Measurements from ENCODE around the gene FBXO41.
A peak's percentile ranks its signal among the peaks of the same experiment; 100 is the strongest.

FBXO41 gene, protein sequence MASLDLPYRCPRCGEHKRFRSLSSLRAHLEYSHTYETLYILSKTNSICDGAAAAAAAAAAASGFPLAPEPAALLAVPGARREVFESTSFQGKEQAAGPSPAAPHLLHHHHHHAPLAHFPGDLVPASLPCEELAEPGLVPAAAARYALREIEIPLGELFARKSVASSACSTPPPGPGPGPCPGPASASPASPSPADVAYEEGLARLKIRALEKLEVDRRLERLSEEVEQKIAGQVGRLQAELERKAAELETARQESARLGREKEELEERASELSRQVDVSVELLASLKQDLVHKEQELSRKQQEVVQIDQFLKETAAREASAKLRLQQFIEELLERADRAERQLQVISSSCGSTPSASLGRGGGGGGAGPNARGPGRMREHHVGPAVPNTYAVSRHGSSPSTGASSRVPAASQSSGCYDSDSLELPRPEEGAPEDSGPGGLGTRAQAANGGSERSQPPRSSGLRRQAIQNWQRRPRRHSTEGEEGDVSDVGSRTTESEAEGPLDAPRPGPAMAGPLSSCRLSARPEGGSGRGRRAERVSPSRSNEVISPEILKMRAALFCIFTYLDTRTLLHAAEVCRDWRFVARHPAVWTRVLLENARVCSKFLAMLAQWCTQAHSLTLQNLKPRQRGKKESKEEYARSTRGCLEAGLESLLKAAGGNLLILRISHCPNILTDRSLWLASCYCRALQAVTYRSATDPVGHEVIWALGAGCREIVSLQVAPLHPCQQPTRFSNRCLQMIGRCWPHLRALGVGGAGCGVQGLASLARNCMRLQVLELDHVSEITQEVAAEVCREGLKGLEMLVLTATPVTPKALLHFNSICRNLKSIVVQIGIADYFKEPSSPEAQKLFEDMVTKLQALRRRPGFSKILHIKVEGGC

GRCh38 chr2:73284296-73285158, at the start of gene FBXO41:
TSS of gene FBXO41 (minus strand) at chr2:73284478. CDS start at chr2:73269630, 14,848 bp downstream.
- DNase-seq, result peak; percentile 62

DNA sequence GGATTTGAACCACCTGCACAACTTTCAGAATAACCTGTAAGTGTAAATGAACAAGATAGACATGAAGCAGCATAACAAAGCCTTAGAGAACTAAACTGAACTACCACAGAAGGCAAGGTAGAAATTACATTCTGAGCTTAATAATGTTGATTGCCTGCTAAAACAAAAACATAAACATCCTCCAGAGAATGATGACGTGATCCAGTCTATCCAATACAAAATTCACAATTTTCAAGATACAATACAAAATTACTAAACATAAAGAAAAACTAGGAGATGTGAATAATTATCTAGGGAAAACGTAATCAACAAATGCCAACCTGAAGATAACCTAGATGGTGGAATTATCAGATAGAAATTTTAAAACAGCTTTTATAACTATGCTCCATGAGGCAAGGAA, 49.8 kb upstream of the FBXO41 start:
- no peak for DNase-seq

DNA sequence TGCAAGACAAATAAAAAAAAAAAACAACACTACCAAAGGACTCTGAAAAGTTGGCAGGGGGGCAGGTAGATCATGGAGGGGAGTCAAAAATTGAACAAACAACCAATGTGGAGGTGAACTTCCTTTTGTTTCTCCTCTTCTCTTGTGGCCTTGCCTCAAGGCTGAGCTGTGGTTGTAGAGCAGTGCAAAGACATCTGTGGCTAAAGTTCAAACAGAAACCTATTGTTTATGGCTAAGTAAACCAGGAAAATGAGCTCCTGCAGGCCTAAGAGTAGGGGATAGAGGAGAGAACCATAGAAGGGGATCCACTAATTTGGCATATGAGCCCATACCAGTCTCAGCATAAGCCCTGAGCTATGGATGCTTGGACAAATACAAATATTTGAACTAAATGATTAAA, 49.3 kb upstream of the FBXO41 start:
- DNase-seq, result no peak

- no peak for DNase-seq
These were observed 39.9 kb upstream of the FBXO41 start for GRCh38 chr2:73324126-73324725.

DNA sequence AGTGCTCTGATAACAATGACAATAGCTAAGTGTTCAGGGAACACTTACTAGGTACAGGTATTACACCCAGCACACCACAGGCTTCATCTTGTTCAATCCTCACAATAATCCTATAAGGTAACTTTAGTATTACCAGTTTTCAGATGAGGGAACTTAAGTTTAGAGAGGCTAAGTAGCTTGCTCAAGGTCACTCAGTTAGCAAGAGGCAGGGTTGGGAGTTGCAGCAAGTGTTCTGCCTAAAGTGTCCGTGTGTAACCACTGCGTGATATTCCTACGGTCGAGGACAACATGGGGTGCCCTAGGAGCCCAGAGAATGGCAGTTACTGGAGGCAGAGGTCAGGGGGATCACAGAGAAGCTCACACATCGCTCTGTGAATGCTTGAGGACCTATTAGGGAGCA, 39.3 kb upstream of the FBXO41 start:
- no peak for DNase-seq

DNA sequence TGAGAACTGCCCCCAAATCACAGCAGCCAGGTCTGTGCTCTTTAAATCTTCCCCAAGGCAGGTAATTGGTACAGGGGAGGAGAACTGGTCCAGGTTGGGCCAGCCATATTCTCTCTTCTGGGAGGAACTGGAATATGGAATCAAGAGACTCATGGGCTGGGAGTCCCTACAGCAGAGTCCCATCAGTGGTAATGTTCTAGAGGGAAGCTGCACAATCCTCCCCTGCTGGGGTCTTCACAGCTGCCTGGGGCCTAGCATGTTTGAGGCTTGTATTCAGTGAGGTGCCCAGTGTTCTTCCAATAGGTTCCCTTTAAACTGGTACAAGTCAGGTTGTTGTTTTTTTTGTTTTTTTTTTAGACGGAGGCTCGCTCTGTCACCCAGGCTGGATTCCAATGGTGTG, 30.2 kb upstream of the FBXO41 start:
- no peak for DNase-seq

DNA sequence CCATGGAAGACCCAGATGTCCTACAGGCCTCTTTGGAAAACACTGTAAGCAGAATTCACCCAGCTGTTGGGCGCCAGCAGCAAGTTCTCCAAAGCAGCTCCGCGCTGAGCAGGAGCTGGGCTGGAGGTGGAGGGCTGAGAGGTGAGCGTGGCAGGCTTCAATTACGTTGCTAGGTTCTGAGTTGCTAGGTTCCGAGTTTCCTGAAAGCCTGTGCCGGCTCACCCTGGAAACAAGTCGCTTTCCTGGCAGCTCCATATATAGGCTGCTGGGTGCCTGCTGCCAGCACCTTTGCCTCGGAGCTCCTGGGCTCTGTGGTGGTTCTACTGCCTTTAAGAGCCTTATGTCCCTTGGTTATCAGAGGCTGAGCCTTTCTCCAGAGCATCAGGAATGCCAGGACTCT, 23.4 kb upstream of the FBXO41 start:
- no peak for DNase-seq

DNA sequence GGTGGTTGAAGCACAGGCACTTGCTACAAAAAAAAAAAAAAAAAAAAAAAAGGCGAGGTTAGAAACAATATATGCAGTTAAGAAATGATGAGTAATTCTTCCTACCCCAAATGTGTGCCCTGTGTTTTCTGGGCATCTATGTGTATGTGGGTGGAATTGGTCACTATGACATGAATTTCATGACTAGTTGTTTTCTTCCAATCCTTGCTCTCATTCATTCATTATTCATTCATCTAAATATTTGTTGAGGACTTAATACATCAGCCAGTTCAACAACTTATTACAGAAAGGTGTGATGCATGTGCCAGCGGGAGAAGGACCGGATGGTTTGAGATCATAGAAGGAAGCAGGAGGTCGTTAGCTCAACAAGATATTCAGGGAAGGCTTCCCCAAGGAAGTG, 17.4 kb upstream of the FBXO41 start:
- DNase-seq, result no peak

- DNase-seq, result no peak
These were observed 16.6 kb upstream of the FBXO41 start for GRCh38 chr2:73300926-73301325.

GRCh38 chr2:73297586-73297985, 13.3 kb upstream of the FBXO41 start:
- DNase-seq, result no peak

DNA sequence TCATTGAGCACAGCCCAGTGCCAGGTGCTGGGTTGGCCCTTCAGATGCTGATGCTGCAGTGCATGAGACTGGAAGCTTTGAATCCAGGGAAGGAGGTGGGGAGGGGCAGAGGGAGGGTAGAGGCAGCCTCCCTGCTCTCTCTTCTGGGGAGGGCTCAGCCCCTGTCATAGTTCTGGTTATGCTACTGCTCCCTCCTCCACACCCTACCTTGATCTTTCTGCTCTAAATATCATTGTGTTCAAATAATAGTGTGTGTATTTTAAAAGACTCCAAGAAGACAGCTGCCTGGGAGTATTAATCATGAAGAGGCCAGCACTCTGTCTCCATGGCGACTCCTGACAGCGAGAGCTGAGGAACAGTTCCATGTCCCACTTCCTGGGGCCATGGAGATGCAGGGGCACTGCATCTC, 12.9 kb upstream of the FBXO41 start:
- no peak for DNase-seq

DNA sequence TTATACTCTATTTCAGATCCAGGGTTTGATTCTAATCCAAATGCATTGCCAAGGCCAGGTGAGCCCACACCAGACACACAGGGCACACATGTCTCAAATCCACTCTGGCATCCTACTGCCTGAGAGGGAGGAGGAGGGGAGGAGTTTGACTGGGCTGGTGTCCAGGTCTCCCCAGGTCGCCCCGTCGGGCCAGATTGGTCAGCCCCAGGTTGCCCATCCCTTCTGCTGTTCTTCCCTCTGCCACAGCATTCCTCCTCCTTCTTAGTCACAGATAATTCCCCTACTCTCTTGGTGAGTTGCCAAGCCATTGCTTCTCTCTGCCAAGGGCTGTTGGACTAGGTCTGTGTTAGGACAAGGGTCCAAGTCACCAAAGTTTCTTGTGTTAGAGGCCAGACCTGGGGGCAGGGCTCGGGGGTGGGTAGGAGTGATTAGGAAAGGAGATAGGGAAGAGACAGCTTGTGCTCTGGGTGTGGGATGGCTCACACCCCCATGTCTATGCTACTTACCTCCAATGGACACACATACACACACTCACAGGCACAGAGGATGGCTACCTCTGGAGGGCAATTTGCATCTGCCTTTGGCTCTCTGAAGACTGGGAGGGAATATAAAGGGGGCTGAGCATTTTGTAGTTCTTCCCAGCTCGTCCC, 11.6 kb upstream of the FBXO41 start:
- DNase-seq, result no peak

- DNase-seq, result no peak
These were observed 10.0 kb upstream of the FBXO41 start for GRCh38 chr2:73294239-73294638.

DNA sequence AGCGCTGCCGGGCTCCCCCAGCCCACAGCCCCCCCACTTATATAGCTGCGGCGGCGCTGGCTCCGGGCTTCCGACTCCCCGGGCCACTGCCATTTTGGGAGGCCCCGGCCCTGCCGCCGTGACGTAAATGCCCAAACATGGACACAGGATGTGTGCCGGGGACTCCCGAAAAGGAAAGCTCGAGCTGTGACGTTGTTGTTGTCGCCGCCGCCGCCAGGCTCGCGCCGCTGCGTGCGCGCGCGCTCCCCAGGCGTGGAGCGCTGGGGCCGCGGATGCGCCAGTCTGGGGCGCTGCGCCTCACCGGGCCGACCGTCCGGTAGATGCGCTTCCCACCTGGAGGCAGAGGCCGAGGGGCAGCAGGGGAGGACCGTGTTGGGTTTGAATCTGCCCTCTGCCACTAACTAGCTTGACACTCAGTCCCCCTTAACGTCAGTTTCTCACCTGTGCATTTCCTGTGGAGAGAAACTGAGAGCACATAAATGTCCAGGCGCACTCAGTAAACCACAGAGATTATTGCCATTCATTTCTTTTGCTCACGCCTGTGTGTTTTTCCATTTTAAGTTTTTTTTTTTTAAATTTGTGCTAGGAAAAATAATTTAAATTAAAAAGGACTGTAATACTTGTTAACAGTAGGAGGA, 9.4 kb upstream of the FBXO41 start, which contains the start of gene EGR4:
EGR4 (minus strand) TSS at position 15 of the 638 bp plus-strand sequence. CDS start 231 bp downstream, outside the sequence.
- no peak for DNase-seq

DNA sequence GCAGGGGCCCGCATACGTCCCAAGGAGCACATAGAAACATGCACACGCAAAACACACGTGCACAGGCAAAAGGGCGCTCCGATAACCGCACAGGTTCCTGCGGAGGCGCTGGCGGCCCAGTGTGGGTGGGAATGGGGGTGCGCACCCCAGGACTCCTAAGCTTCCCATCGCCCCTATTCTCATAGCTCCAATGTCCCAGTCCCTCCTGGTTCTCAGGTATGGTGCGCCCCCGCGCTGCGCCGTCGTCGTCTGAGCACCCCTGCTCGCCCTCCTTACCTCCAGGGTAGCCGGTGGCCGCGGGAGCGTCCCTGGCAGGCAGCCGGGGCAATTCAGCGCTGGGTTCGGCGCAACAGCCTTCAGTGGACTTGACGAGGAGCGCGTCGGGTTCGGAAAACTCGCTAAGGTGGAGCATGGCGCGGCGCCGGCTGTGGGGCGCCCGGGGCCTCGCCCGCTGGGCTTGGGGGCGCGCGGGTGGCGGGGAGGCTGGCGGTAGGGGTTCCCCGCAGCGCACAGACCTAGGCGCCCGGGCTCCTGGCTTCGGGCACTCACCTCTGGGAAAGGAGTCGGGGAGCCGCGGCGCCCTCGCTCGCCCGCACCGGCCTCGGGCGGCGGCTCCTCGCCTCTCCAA, 8.7 kb upstream of the FBXO41 start:
- DNase-seq, result no peak

GRCh38 chr2:73292316-73292905, 8.1 kb upstream of the FBXO41 start:
- no peak for DNase-seq

DNA sequence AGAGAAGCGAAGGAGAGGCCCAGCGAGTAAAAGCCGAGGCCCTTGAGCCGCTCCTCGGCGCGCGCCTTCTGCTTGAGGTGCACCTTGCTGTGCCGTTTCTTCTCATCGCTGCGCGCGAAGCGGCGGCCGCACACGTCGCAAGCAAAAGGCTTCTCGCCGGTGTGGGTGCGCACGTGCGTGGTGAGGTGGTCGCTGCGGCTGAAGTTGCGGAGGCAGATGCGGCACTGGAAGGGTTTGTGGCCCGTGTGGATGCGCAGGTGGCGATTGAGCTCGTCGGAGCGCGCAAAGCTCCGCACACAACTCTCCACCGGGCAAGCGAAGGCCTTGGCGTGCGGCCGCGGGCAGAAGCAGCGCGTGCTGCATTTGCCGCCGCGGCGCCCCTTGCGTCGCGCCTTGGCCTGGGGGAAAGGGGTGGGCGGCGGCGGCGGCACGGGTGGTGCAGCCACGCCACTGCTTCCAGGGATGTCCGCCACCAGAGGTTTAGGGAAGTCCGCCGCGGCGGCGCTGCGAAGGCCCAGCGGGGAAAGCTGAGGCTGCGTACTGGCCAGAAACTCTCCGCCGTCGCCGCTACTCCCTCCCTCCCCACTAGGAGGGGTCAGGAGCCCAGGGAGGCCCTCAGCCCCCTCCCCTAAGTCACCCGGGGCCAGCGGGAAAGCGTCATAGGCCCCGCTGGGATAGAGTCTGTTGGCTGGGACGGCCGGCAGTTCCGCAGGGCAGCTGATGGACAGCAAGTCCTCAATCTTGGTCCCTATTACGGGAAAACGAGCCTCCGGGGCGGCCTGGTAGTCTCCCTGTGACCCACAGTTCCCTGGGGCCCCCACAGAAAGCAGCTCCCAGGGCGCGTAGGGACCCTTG, 7.4 kb upstream of the FBXO41 start:
- no peak for DNase-seq

- no peak for DNase-seq
These were observed 6.8 kb upstream of the FBXO41 start for GRCh38 chr2:73291093-73291460.

GRCh38 chr2:73290049-73290839, 6.0 kb upstream of the FBXO41 start:
- DNase-seq, result peak; percentile 12
